ACC112 (cell line): ENCODE results near the gene RGS3.
A peak's percentile ranks its signal among the peaks of the same experiment; 100 is the strongest.
"Not testable (repeated sequence)": the region's sequence is repeated elsewhere in the genome, so short reads cannot be mapped to it uniquely, and the experiment has no call there.

Experiments used
- H2AFZ ChIP-seq: fragments of 200-600 bp; sonication (generic); one replicate; pipeline ENCODE4 v1.6.0; 2017; ENCODE audit warnings: antibody characterized with exemption, low read length; ENCODE audit not compliant: unreplicated experiment
- H3K27ac ChIP-seq: fragments of 200-600 bp; sonication (generic); 2 replicates; pipeline ENCODE4 v1.5.1; 2014; ENCODE audit warnings: low read depth, mild to moderate bottlenecking, antibody characterized with exemption, low read length, moderate library complexity
- H3K27me3 ChIP-seq: fragments of 200-600 bp; sonication (generic); 2 replicates; pipeline ENCODE4 v1.6.1; 2014; ENCODE audit warnings: mild to moderate bottlenecking, antibody characterized with exemption, low read length, moderate library complexity, mixed read lengths; ENCODE audit not compliant: insufficient read depth
- H3K36me3 ChIP-seq: fragments of 200-600 bp; sonication (generic); 2 replicates; pipeline ENCODE4 v1.6.1; 2016; ENCODE audit warnings: mild to moderate bottlenecking, antibody characterized with exemption, low read length, moderate library complexity, mixed read lengths; ENCODE audit not compliant: insufficient read depth
- H3K4me1 ChIP-seq: fragments of 200-600 bp; sonication (generic); one replicate; pipeline ENCODE4 v1.6.1; 2016; ENCODE audit warnings: low read length, mixed read lengths; ENCODE audit not compliant: insufficient read depth, unreplicated experiment, control insufficient read depth
- H3K4me3 ChIP-seq: fragments of 200-600 bp; sonication (generic); 2 replicates; pipeline ENCODE4 v1.5.1; 2014; ENCODE audit warnings: mild to moderate bottlenecking, low read depth, low read length
- H3K79me2 ChIP-seq: fragments of 200-600 bp; sonication (generic); one replicate; pipeline ENCODE4 v1.6.0; 2016; ENCODE audit warnings: low read length; ENCODE audit not compliant: control insufficient read depth, unreplicated experiment, insufficient read depth

RGS3 gene

DNA sequence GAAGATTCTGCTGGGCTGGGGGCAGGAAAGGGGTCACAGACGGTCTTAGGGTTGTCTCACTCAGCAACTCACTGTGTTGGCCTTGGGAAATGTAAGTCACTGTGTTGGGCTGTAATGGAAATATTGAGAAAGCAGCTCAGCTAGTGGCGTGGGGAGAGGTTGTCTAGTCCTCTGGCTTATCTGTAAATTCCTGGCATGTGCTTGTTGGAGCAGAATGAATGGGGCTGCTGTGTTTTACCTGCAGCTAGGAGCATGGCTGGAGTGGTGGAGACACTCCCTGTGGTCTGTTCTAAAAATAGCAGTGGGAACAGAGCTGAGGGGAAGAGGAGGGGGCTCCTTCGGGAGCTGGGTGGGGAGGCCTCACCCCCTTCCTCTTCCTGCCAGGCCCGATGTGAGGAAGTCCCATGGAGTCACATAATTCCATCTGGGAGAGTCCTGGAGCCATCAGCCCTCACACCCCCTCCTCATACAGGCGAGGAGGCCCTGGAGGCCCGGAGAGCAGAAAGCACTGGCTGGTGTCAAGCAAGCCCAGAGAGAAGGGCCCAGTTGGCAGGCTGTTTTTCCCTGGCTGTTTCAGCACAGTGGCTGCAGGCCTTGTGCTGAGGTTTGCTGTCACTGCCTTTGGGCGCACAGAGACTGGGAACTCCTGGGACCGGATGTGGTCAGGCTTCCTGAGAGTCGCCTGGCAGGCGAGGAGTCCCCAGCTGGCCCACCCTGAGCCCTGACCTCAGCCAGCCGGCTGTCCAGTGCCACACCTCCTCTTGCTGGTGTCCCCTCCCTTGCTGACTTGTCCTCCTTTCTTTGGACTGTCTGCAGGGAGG lies 84.9 kb downstream of the RGS3 start:
- Histone ChIP-seq H3K4me1 (peaks cover 5% of the 10 kb centered on the region), H3K79me2 (no peaks in the 10 kb centered on the region), H3K27ac (no peak overlapping the region), H3K36me3 (no peaks in the 10 kb centered on the region), H2AFZ (no peak overlapping the region), H3K27me3 (no peaks in the 10 kb centered on the region), H3K4me3 (no peak overlapping the region)

DNA sequence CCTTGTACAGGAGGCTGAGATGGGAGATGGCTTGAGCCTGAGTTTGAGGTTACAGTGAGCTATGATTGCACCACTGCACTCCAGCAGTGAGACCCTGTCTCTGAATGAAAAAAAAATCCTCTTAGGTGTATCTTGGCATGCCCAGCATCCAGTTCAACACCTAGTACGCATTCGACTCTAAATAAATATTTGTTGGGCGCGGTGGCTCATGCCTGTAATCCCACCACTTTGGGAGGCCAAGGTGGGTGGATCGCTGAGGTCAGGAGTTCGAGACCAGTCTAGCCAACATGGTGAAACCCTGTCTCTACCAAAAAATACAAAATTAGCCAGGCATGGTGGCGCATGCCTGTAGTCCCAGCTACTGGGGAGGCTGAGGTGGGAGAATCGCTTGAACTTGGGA lies 86.4 kb downstream of the RGS3 start:
- not testable (repeated sequence) for H3K36me3 ChIP-seq, H3K27me3 ChIP-seq, H3K27ac ChIP-seq, H3K4me1 ChIP-seq, H2AFZ ChIP-seq, H3K79me2 ChIP-seq, H3K4me3 ChIP-seq

- Histone ChIP-seq H2AFZ (no peak overlapping the region), H3K27me3 (no peaks in the 10 kb centered on the region), H3K27ac (no peak overlapping the region), H3K4me1 (peaks cover 28% of the 10 kb centered on the region), H3K79me2 (no peaks in the 10 kb centered on the region), H3K4me3 (no peak overlapping the region), H3K36me3 (no peaks in the 10 kb centered on the region)
Observed at GRCh38 chr9:113556877-113557593, 93.5 kb downstream of the RGS3 start.

- Histone ChIP-seq H3K4me3 (no peak overlapping the region), H3K27me3 (no peaks in the 10 kb centered on the region), H3K27ac (peak overlapping the region; percentile 28; the same call in 1 of the 2 replicates), H3K4me1 (peaks cover 28% of the 10 kb centered on the region), H2AFZ (no peak overlapping the region), H3K36me3 (no peaks in the 10 kb centered on the region), H3K79me2 (no peaks in the 10 kb centered on the region)
Observed at GRCh38 chr9:113558632-113559502, 95.3 kb downstream of the RGS3 start.

DNA sequence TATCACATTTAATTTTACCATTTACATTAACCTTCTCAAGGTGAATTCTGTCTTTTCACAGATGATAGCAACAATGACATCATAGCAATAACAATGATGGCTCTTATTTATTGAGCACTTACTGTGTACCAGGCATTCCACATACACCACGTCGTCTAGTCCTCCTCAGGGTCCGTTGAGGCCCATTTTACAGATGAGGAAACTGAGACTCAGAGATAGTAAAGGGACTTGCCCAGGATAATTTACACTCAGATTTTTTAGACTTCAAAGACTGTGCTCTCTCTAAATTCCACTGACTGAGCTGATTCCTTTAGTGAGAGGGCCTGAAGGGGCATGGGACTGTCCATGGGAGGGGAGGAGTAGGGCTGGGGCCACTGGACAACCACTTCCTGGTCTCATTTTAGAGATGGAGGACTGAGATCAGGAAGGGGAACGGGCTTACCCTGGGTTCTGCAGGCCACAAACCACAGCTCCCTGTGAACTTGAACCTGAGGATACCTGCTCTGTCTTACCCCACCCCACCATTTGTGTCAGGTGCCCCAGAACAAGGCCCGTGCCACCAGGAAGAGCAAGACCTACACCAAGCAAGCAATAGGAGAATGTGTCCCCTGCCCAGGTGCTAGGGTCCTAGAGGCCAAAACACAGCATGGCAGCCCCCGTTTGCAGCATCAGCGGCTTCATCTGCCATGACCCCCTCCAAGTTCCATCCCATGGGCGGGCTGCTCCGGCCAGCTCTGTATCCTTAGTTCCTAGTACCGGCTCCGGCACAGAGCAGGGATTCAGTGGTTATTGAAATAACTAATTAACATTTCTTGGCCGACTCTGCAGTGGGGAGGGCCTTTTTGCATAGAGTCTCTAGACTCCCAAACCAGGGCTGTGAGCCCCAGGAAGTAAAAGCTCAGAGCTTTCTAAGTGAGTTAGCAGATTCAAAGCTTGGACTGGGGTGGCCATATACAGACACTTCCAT lies 96.6 kb downstream of the RGS3 start:
- Histone ChIP-seq H3K4me1 (peaks cover 40% of the 10 kb centered on the region), H2AFZ (no peak overlapping the region), H3K4me3 (no peak overlapping the region), H3K27ac (no peak overlapping the region), H3K79me2 (no peaks in the 10 kb centered on the region), H3K27me3 (no peaks in the 10 kb centered on the region), H3K36me3 (no peaks in the 10 kb centered on the region)

DNA sequence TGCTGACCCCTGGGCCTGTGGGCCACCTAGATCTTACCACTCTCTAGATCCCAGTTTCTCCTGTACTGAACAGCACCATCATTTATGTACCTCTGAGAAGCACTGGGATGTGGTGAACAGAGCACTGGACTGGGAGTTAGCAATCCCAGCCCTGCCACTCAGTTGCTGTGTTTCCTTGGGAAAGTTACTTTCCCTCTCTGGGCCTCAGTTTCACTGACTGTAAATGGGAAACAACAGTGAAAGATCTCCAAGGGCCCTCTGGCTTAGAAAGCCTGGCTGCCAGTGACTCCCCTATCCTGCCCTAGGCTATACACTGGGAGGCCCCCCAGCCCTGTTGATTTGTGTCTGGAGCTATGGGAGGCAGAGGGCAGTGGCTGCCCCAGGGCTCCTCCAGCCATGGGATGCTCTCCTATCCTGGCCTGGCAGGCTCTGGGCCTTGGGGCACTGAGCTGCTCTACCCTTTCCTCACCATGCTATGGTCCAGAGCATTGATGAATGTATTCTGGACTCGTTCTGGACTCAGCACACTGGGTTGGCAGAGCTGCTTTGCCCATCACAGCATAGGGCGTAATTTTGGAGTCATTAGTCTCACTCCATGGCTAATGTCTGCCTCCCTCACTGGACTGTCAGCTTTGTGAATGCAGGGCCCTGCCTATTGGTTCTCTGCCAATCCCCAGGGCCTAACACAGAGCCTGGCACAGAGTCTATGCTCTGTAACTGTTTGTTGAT lies 99.3 kb downstream of the RGS3 start:
- no peaks in the 10 kb centered on the region for H3K36me3 ChIP-seq
- H3K27ac ChIP-seq, result no peak overlapping the region
- no peak overlapping the region for H2AFZ ChIP-seq
- peaks cover 28% of the 10 kb centered on the region for H3K4me1 ChIP-seq
- H3K27me3 ChIP-seq, result no peaks in the 10 kb centered on the region
- no peak overlapping the region for H3K4me3 ChIP-seq
- H3K79me2 ChIP-seq, result no peaks in the 10 kb centered on the region

GRCh38 chr9:113563826-113564497 lies 100.4 kb downstream of the RGS3 start:
- Histone ChIP-seq H3K4me3 (no peak overlapping the region), H3K27ac (no peak overlapping the region), H3K36me3 (no peaks in the 10 kb centered on the region), H3K27me3 (no peaks in the 10 kb centered on the region), H3K79me2 (no peaks in the 10 kb centered on the region), H2AFZ (no peak overlapping the region), H3K4me1 (peaks cover 22% of the 10 kb centered on the region)

DNA sequence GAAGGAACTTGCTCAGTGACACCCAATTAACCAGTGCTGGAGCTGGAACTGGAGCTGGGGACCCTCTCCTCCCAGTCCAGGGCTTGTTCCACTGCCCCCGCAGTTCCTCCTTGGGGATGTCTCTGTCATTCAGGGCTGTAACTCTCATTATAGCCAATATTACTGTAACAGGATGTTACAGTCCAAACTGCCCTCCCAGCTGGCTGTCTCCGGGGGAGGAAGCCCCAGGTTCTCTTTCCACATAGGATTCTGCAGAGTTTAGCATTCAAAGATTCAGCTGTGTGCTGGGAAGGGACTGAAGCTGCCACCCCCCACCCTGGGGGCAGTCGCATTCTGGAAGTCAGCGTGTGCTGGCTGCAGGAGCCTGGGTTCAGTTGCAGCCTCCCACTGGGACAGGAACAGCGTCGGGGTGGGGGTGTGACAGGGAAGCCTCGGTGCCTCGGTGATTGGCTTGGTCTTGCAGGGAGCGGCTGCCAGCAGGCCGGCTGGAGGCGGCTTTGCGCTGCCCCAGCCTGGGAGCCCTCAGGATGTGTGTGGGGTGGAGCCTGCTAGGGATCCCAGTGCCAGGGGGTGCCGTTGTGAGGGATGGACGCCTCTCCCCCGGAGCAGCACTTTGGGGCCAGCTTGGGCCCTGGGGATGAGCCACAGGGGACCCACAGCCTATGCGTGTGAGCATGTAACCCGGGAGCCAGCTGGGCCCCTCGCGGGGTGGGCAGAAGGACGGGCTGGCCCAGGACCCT lies 101.1 kb downstream of the RGS3 start:
- H3K27ac ChIP-seq, result no peak overlapping the region
- H3K27me3 ChIP-seq, result no peaks in the 10 kb centered on the region
- H3K36me3 ChIP-seq, result no peaks in the 10 kb centered on the region
- no peaks in the 10 kb centered on the region for H3K79me2 ChIP-seq
- peak overlapping the region; percentile 73 for H3K4me3 ChIP-seq
- peaks cover 15% of the 10 kb centered on the region for H3K4me1 ChIP-seq
- peak overlapping the region; percentile 67 for H2AFZ ChIP-seq
